CD14-positive monocyte (primary cell): ENCODE results near the gene RPS6KA2. TPM values are rescaled to one million over a fixed set of nuclear protein-coding genes. Genes with fewer than 3 reads are reported as not detected.

Source experiments
- DNase-seq, 3 donors: peaks; one replicate each; pipeline ENCODE4 v3.0.0-alpha.2; 2011 to 2022
- H2AFZ ChIP-seq: 2 replicates; pipeline ENCODE4 v1.6.0; 2012; ENCODE audit warnings: mild to moderate bottlenecking, low read depth, low read length, inconsistent platforms; ENCODE audit not compliant: insufficient read depth, poor library complexity, severe bottlenecking
- H3K27ac ChIP-seq, 2 donors: 1 replicate in 1 of 2; 2 replicates in 1 of 2; pipeline ENCODE4 v1.5.1; 2012 to 2013; ENCODE audit warnings: low read length in 2 of 2, control low read depth in 1 of 2, inconsistent platforms in 1 of 2, low read depth in 1 of 2, mild to moderate bottlenecking in 1 of 2
- H3K27me3 ChIP-seq, 2 donors: one replicate each; pipeline versions ENCODE4 v1.6.0 to v1.6.1; 2011 to 2013; ENCODE audit warnings: low read length in 2 of 2; ENCODE audit not compliant: control insufficient read depth in 2 of 2, insufficient read depth in 2 of 2
- H3K36me3 ChIP-seq, 2 donors: replicated peaks in 1 of 2; 1 replicate in 1 of 2; 2 replicates in 1 of 2; pipeline versions ENCODE4 v1.5.1 to v1.6.1; 2012 to 2013; ENCODE audit warnings: low read length in 2 of 2, control low read depth in 1 of 2, inconsistent platforms in 1 of 2, mild to moderate bottlenecking in 1 of 2; ENCODE audit not compliant: insufficient read depth in 2 of 2, control insufficient read depth in 1 of 2
- H3K4me1 ChIP-seq, 2 donors: 1 replicate in 1 of 2; 2 replicates in 1 of 2; pipeline versions ENCODE4 v1.5.1 to v1.6.1; 2012 to 2013; ENCODE audit warnings: low read length in 2 of 2, control low read depth in 1 of 2, inconsistent platforms in 1 of 2, mild to moderate bottlenecking in 1 of 2, moderate library complexity in 1 of 2; ENCODE audit not compliant: insufficient read depth in 2 of 2, control insufficient read depth in 1 of 2
- H3K4me2 ChIP-seq: replicated peaks from 2 replicates; pipeline ENCODE3; 2012; ENCODE audit warnings: low read length, moderate library complexity, mild to moderate bottlenecking; ENCODE audit not compliant: poor library complexity, severe bottlenecking; ENCODE audit errors: extremely low read depth
- H3K4me3 ChIP-seq, 3 experiments: fragments of 200-600 bp in 1 of 3; sonication (generic) in 1 of 3; replicated peaks in 1 of 3; 1 replicate in 2 of 3; 2 replicates in 1 of 3; pipeline ENCODE4 v1.5.1; 2011 to 2013; ENCODE audit warnings: low read length in 3 of 3, mild to moderate bottlenecking in 3 of 3, control low read depth in 2 of 3, low read depth in 2 of 3, inconsistent platforms in 1 of 3, moderate library complexity in 1 of 3
- H3K79me2 ChIP-seq: 2 replicates; pipeline ENCODE4 v1.6.0; 2012; ENCODE audit warnings: mild to moderate bottlenecking, control low read depth, inconsistent platforms, low read length, moderate library complexity; ENCODE audit not compliant: insufficient read depth
- H3K9ac ChIP-seq: 2 replicates; pipeline ENCODE4 v1.6.0; 2017; ENCODE audit warnings: low read length, mild to moderate bottlenecking; ENCODE audit not compliant: insufficient read depth, poor library complexity, severe bottlenecking
- H3K9me3 ChIP-seq, 2 donors: replicated peaks in 1 of 2; 1 replicate in 1 of 2; 2 replicates in 1 of 2; pipeline versions ENCODE4 v1.5.1 to v1.6.1; 2012 to 2013; ENCODE audit warnings: low read length in 2 of 2, control low read depth in 1 of 2; ENCODE audit not compliant: control insufficient read depth in 1 of 2, insufficient read depth in 1 of 2
- H4K20me1 ChIP-seq: 2 replicates; pipeline ENCODE4 v1.6.0; 2012; ENCODE audit warnings: mild to moderate bottlenecking, low read length, control low read depth, moderate library complexity; ENCODE audit not compliant: insufficient read depth
- H3K27ac Mint-ChIP-seq, 7 donors: one replicate each; pipeline ENCODE4 v1.8.0; 2020; ENCODE audit warnings: mild to moderate bottlenecking in 7 of 7, mixed read lengths in 7 of 7, moderate library complexity in 6 of 7, inconsistent platforms in 2 of 7
- H3K27me3 Mint-ChIP-seq, 3 donors: one replicate each; pipeline ENCODE4 v1.8.0; 2021 to 2022; ENCODE audit warnings: low read depth in 3 of 3, mild to moderate bottlenecking in 3 of 3, mixed read lengths in 3 of 3, moderate library complexity in 3 of 3, inconsistent platforms in 1 of 3
- H3K36me3 Mint-ChIP-seq, 2 donors: one replicate each; pipeline ENCODE4 v1.8.0; 2020; ENCODE audit warnings: mixed read lengths in 2 of 2, inconsistent platforms in 1 of 2, mild to moderate bottlenecking in 1 of 2
- H3K4me1 Mint-ChIP-seq: one replicate; pipeline ENCODE4 v1.8.0; 2020; ENCODE audit warnings: mild to moderate bottlenecking, mixed read lengths
- H3K4me3 Mint-ChIP-seq, 2 donors: one replicate each; pipeline ENCODE4 v1.8.0; 2020; ENCODE audit warnings: mild to moderate bottlenecking in 2 of 2, mixed read lengths in 2 of 2, moderate library complexity in 1 of 2
- H3K9me3 Mint-ChIP-seq, 7 donors: one replicate each; pipeline ENCODE4 v1.8.0; 2020 to 2022; ENCODE audit warnings: mixed read lengths in 7 of 7, mild to moderate bottlenecking in 6 of 7, moderate library complexity in 6 of 7, inconsistent platforms in 2 of 7
- WGBS: methylation state at CpG from one replicate; pipeline ENCODE4 v1.1.5; 2013; ENCODE audit warnings: missing lambda C conversion rate; ENCODE audit not compliant: insufficient coverage; 5-methylcytosine and 5-hydroxymethylcytosine counted together
- intact Hi-C, 2 donors: fragments of 100-400 bp; cut with micrococcal nuclease; formaldehyde crosslinking; loops; one replicate each; pipeline versions ENCODE4 v1.15.0 to v1.15.1; 2023
- polyA plus RNA-seq, 3 donors: library from polyadenylated mRNA; depleted of rRNA in 1 of 3; unstranded in 2 of 3; stranded (reverse) in 1 of 3; fragments of 300-500 nt in 2 of 3; fragments of >200 nt in 1 of 3; fragmentation: Illumina TruSeq in 2 of 3; gene quantifications; 1 replicate in 2 of 3; 2 replicates in 1 of 3; pipeline ENCODE4 v1.2.3, GENCODE V29; 2012 to 2021
- TF ChIP-seq, protein P1 (sequence below): fragments of 200-600 bp; IDR thresholded peaks from one replicate; pipeline ENCODE4 v1.8.0; 2022; ENCODE audit warnings: antibody characterized with exemption, mild to moderate bottlenecking

The RPS6KA2 gene
- polyA plus RNA-seq, 3 donors, result 1.4 to 3.1 (median 1.9) TPM

DNA sequence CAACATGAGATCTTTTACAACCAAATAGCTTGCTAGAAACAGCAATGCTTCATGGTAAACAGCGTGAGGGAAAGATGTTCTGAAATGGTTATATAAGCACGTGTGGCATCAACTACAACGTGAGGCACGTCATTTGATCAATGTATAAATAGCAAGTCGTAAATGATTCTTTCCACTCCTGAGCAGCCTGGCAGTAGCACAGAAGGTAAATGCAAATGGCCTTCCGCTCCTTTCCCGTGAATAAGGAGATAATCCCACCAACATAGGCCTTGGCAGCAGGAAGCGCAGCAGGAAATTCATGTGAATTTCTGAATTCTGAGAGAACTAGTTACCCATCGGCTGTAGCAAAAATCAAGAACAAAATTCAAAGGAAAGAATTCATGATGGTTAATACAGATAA, 17.0 kb downstream of the RPS6KA2 start:
- Histone ChIP-seq H3K9ac (no peak overlapping the region), H3K27me3 (no peaks in the 10 kb centered on the region), H3K36me3 (no peaks in the 10 kb centered on the region), H3K9me3 (no peaks in the 10 kb centered on the region), H2AFZ (no peak overlapping the region), H4K20me1 (no peaks in the 10 kb centered on the region), H3K4me2 (no peak overlapping the region), H3K79me2 (no peaks in the 10 kb centered on the region), H3K27ac (no peak overlapping the region), H3K4me3 (no peak overlapping the region), H3K4me1 (no peaks in the 10 kb centered on the region)
- H3K4me3 Mint-ChIP-seq, result no peak overlapping the region
- H3K9me3 Mint-ChIP-seq, result no peaks in the 10 kb centered on the region
- TF ChIP-seq, protein P1, sequence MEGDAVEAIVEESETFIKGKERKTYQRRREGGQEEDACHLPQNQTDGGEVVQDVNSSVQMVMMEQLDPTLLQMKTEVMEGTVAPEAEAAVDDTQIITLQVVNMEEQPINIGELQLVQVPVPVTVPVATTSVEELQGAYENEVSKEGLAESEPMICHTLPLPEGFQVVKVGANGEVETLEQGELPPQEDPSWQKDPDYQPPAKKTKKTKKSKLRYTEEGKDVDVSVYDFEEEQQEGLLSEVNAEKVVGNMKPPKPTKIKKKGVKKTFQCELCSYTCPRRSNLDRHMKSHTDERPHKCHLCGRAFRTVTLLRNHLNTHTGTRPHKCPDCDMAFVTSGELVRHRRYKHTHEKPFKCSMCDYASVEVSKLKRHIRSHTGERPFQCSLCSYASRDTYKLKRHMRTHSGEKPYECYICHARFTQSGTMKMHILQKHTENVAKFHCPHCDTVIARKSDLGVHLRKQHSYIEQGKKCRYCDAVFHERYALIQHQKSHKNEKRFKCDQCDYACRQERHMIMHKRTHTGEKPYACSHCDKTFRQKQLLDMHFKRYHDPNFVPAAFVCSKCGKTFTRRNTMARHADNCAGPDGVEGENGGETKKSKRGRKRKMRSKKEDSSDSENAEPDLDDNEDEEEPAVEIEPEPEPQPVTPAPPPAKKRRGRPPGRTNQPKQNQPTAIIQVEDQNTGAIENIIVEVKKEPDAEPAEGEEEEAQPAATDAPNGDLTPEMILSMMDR, result no peak
- 98% methylated on average over 7 of the region's 9 CpGs for WGBS
- no peaks in the 10 kb centered on the region for H3K36me3 Mint-ChIP-seq
- intact Hi-C loops, result no loop called here
- DNase-seq, result no peak
- no peaks in the 10 kb centered on the region for H3K4me1 Mint-ChIP-seq
- peaks cover 0 to 1% (median 0%) of the 10 kb centered on the region in 3 donors for H3K27me3 Mint-ChIP-seq
- no peak overlapping the region for H3K27ac Mint-ChIP-seq

DNA sequence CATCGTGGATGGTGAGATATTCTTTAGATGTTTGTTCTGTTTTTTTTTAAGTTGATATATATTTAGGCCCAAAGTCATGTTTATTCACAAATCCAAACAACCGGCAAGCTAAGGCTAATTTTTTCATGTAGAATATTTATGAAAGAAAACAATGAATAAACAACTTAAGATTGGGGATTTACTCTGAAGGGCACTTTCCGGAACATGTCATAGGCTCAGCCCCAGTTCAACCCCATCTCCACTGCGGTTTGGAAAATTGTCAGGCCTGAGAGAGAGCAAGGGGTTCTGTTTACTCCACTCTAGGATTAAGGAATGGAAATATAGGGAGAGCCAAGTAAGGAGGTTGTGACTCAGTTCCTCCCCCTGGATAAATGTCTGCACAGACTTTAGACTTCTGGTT, 18.3 kb downstream of the RPS6KA2 start:
- intact Hi-C loops, result no loop called here
- Histone ChIP-seq H3K27me3 (no peaks in the 10 kb centered on the region), H3K4me2 (no peak overlapping the region), H2AFZ (no peak overlapping the region), H3K4me1 (no peaks in the 10 kb centered on the region), H3K9ac (no peak overlapping the region), H3K36me3 (no peaks in the 10 kb centered on the region), H3K9me3 (no peaks in the 10 kb centered on the region), H3K27ac (no peak overlapping the region), H3K4me3 (no peak overlapping the region), H4K20me1 (no peaks in the 10 kb centered on the region), H3K79me2 (no peaks in the 10 kb centered on the region)
- WGBS, result no CpG with 5 or more reads among the region's 4 CpGs
- Mint-ChIP-seq H3K9me3 (peaks cover 0 to under 1% (median 0%) of the 10 kb centered on the region in 7 donors), H3K27ac (no peak overlapping the region), H3K27me3 (peaks cover 0 to 1% (median 0%) of the 10 kb centered on the region in 3 donors), H3K4me1 (no peaks in the 10 kb centered on the region), H3K4me3 (no peak overlapping the region), H3K36me3 (no peaks in the 10 kb centered on the region)
- TF ChIP-seq, protein P1, result no peak
- no peak for DNase-seq
